Suppressor macrophage treated with lipopolysaccharide for 1 hour (primary cell): Measurements from ENCODE around the gene MYO9A.

Experiments used
- DNase-seq, 3 donors: peaks; one replicate each; pipeline ENCODE4 v3.0.0-alpha.2; 2020 to 2022

Gene MYO9A

DNA sequence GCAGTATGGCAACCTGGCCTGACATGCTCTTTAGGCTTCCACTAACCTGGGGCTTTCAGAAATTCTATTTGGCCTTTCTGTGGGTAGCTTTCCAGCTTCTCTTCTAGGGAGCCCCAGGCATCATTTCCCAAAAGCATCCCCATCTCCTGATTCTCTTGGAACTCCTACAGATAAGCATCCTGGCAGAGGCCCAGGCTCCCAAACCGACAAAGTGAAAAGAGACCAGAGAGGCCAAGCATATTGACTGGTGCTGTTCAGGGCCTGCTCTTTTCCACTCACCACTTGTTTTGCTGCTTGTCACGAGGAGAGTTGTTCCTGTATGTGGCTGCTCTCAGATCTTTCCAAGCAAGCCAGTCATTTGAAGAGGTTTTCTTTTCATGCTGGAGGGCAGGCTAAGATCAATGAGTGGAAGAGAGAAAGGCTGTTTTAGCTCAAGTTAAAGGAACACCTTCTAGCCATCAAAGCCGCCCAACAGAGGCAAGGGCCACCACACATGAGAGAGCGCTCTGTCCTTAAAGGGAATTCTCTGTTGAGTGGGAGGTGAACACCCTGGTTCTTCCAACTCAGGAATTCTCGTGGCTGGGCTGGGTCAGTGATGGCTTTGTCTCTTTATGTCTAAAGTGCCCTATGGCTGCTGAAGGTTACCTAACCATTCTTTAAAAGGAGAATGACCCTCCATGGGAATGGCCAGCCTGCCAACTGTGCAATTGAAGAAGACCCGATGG lies 338.7 kb downstream of the MYO9A start:
- no peak for DNase-seq

DNA sequence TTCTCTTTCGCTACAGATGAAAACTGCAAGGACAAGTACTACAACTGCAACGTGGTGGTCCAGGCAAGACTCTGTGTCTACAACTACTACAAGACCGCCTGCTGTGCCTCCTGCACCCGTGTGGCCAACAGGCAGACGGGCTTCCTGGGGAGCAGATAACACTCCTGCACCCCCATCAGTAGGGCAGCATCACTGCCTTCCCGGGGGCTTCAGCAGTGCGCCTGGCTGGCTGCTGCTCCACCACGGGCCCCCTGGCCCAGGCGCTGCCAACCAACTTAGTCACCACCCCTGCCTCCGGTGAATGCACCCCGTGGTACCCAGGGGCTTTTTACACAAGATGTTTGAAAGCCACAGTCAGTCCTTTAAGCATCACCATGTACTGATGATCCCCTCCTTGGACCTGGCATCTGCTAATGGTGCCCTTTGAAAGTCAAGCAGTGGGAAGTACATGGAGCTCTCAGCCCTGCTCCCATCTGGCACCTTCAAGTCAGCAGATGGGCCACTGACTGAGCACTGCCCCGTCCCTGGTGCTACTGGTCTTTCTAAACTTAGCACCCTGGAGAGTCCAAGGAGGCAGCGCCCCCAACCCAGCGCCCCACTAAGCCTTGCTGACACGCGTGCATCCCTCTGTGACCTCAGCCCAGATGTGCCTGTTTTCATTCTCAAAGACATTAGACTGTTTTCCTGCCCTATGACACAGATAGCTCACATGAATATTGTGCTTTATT lies 340.6 kb downstream of the MYO9A start:
- no peak for DNase-seq

DNA sequence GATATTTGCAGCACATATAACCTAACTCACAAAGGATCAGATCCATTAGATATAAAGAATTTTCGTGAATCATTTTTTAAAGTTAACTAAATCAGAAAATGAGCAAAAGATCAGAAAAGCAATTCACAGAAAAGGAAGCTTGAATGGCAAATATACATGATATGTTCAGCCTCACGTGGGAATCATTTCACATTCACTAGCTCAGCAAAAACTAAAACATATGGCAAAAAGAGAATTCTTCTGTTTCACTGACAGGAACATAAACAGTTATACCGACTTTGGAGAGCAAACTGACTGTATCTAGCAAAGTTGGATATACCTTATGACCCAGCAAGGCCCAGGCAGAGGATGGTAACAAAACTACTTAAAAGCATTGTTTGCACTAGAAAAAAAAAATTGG lies 341.6 kb downstream of the MYO9A start:
- DNase-seq = no peak

DNA sequence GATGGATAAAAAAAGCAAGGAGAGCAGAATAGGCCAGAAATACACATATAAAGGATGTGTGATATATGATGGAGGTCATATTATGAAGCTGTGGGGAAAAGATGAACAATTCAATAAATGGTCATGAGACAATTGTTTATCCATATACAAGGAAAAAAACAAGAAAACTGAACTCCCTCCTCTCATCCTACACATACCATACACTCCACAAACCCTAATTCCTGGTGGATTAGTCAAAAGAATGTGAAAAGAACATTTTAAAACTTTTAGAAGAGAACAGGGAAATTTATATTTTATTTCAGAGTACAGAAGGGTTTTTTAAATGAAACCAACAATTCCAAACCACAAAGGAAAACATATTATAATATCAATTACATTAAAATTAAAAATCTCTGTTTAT lies 342.1 kb downstream of the MYO9A start:
- DNase-seq = no peak

DNA sequence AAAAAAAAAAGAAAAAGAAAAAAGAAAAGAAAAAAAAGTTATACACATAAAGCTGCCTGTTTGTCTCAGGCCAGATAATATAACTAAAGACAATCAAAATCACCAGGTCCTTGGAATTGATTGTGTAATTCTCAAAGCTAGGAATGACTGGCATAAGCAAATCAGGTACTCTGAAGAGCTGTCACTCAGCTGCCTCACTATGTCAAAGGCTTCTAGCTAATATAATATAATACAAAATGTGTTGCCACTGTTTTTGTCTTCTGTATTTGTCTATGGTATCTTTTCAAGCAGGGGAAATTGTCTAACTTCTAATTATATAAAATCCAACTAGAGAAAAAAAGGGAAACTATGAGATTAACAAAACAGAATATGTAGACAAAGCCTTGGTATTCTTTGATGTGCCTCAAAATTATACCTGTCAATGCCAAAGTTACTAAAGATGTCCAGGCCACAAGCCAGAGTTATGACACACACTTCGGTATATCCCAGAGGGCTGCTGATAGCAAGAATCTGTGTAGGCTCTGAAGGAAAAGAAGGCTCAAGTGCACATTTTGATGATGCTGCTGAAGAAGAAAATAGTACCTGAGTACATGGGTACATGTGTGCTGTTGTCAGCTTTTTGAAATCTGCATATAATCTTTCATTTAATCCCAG lies 344.6 kb downstream of the MYO9A start:
- DNase-seq = no peak
